GM23248 (cell line): ENCODE data around the gene CLEC18A.
"Not testable (repeated sequence)": the region's sequence is repeated elsewhere in the genome, so short reads cannot be mapped to it uniquely, and the experiment has no call there.

ENCODE experiments used
- EZH2 ChIP-seq: fragments of 200-600 bp; sonication (generic); IDR thresholded peaks from 2 replicates; pipeline ENCODE4 v1.6.1; 2018; ENCODE audit warnings: antibody characterized with exemption, mild to moderate bottlenecking; ENCODE audit not compliant: insufficient read depth, poor library complexity, severe bottlenecking
- EZH2phosphoT487 ChIP-seq: fragments of 200-600 bp; sonication (generic); IDR thresholded peaks from 2 replicates; pipeline ENCODE4 v1.6.1; 2018; ENCODE audit warnings: antibody characterized with exemption, moderate library complexity, mild to moderate bottlenecking, low read depth; ENCODE audit not compliant: insufficient read depth

- TF ChIP-seq EZH2phosphoT487, EZH2: not testable (repeated sequence)
Observed at GRCh38 chr16:69951017-69951671, at the start of gene CLEC18A.
